ENCODE data around the gene MUC4. TPM values are rescaled to one million over a fixed set of nuclear protein-coding genes. Genes with fewer than 3 reads are reported as not detected.

MUC4 gene
- total and polyA plus RNA-seq, 2 experiments from 2014 or later = 1.3 TPM

DNA sequence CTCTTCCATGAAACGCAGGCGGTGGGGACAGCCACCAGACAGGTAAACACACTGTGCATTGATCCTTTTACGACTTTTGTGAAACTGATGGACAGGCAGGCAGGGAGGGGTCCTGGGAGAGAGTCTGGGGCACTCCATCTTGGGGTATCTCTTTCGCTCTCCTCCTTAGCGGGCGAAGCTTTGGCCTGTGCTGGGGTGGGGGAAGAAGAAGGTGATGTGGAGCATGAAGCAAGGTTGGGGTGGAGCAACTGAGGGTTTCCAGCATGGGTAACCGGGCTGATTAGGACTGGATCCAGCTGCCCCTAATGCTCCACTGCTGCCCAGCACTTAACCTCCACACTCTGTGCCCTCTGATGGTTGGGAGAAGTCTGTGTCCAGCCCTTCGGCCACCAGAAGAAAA, 65.4 kb downstream of the MUC4 start:
- no peak for ATAC-seq
- Histone ChIP-seq H3K4me3 (no peak overlapping the region), H3K9me2 (ENCODE audit: insufficient read depth) (no peaks in the 10 kb centered on the region), H3K27me3 (ENCODE audit: insufficient read depth) (peaks cover 13% of the 10 kb centered on the region), H3K4me1 (ENCODE audit: insufficient read depth) (no peaks in the 10 kb centered on the region), H2AFZ (no peak overlapping the region), H3K4me2 (no peak overlapping the region), H3K79me2 (replicated peaks; ENCODE audit: insufficient read depth) (no peaks in the 10 kb centered on the region), H4K20me1 (replicated peaks; ENCODE audit: insufficient read depth) (no peaks in the 10 kb centered on the region), H3F3A (replicated peaks; ENCODE audit: low read depth) (no peaks in the 10 kb centered on the region), H3K27ac (ENCODE audit: low read depth) (no peak overlapping the region), H3K36me3 (ENCODE audit: insufficient read depth) (no peaks in the 10 kb centered on the region)
- H3K9me3 Mint-ChIP-seq = peaks cover 8% of the 10 kb centered on the region
- peaks cover 22% of the 10 kb centered on the region for H3K27me3 Mint-ChIP-seq (ENCODE audit: insufficient read depth, low read depth, poor library complexity)
- DNase-seq (ENCODE audit: low spot score) = no peak
- TF ChIP-seq EZH2phosphoT487 (IDR thresholded peaks at IDR 0.05; ENCODE audit: unreplicated experiment) = no peak
- TF ChIP-seq JUNB (IDR thresholded peaks at IDR 0.05; ENCODE audit: unreplicated experiment) = no peak
- no peak for TF ChIP-seq ZNF331 (CRISPR knock-in tag; IDR thresholded peaks at IDR 0.05; ENCODE audit: low read depth)
- TF ChIP-seq, protein P1, sequence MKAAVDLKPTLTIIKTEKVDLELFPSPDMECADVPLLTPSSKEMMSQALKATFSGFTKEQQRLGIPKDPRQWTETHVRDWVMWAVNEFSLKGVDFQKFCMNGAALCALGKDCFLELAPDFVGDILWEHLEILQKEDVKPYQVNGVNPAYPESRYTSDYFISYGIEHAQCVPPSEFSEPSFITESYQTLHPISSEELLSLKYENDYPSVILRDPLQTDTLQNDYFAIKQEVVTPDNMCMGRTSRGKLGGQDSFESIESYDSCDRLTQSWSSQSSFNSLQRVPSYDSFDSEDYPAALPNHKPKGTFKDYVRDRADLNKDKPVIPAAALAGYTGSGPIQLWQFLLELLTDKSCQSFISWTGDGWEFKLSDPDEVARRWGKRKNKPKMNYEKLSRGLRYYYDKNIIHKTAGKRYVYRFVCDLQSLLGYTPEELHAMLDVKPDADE (IDR thresholded peaks at IDR 0.05) = no peak
- no peak overlapping the region for H3K4me3 Mint-ChIP-seq
- H3K27ac Mint-ChIP-seq = no peak overlapping the region
- peaks cover 3% of the 10 kb centered on the region; the same call in 2 of the 3 replicates for H3K36me3 Mint-ChIP-seq (ENCODE audit: low read depth)
- H3K4me1 Mint-ChIP-seq = no peaks in the 10 kb centered on the region

DNA sequence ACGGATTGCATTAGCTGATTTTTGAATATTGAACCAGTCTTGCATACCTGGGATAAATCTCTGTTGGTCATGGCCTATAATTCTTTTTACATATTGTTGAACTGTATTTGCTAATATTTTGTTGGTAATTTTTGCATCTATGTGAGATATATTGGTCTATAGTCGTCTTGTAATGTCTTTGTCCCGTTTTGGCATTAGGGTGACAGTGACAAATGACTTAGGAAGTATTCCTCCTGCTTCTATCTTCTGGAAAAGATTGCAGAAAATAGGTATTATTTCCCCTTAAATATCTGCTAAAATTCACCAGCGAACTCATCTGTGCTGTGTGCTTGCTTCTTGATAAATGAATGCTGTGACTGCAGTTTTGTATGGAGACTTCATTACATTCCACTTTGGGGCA, 67.3 kb downstream of the MUC4 start:
- ATAC-seq (no peak), DNase-seq (ENCODE audit: low spot score) (no peak)
- H3K27me3 ChIP-seq (ENCODE audit: insufficient read depth) = peaks cover 13% of the 10 kb centered on the region
- H4K20me1 ChIP-seq (replicated peaks; ENCODE audit: insufficient read depth) = no peaks in the 10 kb centered on the region
- Mint-ChIP-seq H3K4me3 (no peak overlapping the region), H3K36me3 (ENCODE audit: low read depth) (peaks cover 3% of the 10 kb centered on the region; the same call in 2 of the 3 replicates), H3K27me3 (ENCODE audit: insufficient read depth, low read depth, poor library complexity) (peaks cover 23% of the 10 kb centered on the region), H3K4me1 (no peaks in the 10 kb centered on the region), H3K27ac (no peak overlapping the region), H3K9me3 (peaks cover 8% of the 10 kb centered on the region)
- no peaks in the 10 kb centered on the region for H3K79me2 ChIP-seq (replicated peaks; ENCODE audit: insufficient read depth)
- H3K4me2 ChIP-seq = no peak overlapping the region
- no peaks in the 10 kb centered on the region for H3K36me3 ChIP-seq (ENCODE audit: insufficient read depth)
- H3K4me3 ChIP-seq = no peak overlapping the region
- no peaks in the 10 kb centered on the region for H3F3A ChIP-seq (replicated peaks; ENCODE audit: low read depth)
- no peaks in the 10 kb centered on the region for H3K4me1 ChIP-seq (ENCODE audit: insufficient read depth)
- H3K9me2 ChIP-seq (ENCODE audit: insufficient read depth) = no peaks in the 10 kb centered on the region
- no peak overlapping the region for H2AFZ ChIP-seq
- no peak overlapping the region for H3K27ac ChIP-seq (ENCODE audit: low read depth)
- TF ChIP-seq CREB1 (CRISPR knock-in tag; IDR thresholded peaks at IDR 0.05; ENCODE audit: low read depth) = no peak
- TF ChIP-seq STAT1 (IDR thresholded peaks at IDR 0.05; ENCODE audit: unreplicated experiment) = no peak
- TF ChIP-seq, protein P2, sequence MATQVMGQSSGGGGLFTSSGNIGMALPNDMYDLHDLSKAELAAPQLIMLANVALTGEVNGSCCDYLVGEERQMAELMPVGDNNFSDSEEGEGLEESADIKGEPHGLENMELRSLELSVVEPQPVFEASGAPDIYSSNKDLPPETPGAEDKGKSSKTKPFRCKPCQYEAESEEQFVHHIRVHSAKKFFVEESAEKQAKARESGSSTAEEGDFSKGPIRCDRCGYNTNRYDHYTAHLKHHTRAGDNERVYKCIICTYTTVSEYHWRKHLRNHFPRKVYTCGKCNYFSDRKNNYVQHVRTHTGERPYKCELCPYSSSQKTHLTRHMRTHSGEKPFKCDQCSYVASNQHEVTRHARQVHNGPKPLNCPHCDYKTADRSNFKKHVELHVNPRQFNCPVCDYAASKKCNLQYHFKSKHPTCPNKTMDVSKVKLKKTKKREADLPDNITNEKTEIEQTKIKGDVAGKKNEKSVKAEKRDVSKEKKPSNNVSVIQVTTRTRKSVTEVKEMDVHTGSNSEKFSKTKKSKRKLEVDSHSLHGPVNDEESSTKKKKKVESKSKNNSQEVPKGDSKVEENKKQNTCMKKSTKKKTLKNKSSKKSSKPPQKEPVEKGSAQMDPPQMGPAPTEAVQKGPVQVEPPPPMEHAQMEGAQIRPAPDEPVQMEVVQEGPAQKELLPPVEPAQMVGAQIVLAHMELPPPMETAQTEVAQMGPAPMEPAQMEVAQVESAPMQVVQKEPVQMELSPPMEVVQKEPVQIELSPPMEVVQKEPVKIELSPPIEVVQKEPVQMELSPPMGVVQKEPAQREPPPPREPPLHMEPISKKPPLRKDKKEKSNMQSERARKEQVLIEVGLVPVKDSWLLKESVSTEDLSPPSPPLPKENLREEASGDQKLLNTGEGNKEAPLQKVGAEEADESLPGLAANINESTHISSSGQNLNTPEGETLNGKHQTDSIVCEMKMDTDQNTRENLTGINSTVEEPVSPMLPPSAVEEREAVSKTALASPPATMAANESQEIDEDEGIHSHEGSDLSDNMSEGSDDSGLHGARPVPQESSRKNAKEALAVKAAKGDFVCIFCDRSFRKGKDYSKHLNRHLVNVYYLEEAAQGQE (IDR thresholded peaks at IDR 0.05; ENCODE audit: unreplicated experiment) = no peak
- no peak for TF ChIP-seq ZNF114 (CRISPR knock-in tag; IDR thresholded peaks at IDR 0.05)
- TF ChIP-seq, protein P1 (IDR thresholded peaks at IDR 0.05) = no peak
- TF ChIP-seq EZH2 (IDR thresholded peaks at IDR 0.05; ENCODE audit: low read depth, unreplicated experiment) = no peak
- no peak for TF ChIP-seq EZH2phosphoT487 (IDR thresholded peaks at IDR 0.05; ENCODE audit: unreplicated experiment)
- no peak for TF ChIP-seq NANOG (IDR thresholded peaks at IDR 0.05; ENCODE audit: borderline replicate concordance)
- TF ChIP-seq, protein P3, sequence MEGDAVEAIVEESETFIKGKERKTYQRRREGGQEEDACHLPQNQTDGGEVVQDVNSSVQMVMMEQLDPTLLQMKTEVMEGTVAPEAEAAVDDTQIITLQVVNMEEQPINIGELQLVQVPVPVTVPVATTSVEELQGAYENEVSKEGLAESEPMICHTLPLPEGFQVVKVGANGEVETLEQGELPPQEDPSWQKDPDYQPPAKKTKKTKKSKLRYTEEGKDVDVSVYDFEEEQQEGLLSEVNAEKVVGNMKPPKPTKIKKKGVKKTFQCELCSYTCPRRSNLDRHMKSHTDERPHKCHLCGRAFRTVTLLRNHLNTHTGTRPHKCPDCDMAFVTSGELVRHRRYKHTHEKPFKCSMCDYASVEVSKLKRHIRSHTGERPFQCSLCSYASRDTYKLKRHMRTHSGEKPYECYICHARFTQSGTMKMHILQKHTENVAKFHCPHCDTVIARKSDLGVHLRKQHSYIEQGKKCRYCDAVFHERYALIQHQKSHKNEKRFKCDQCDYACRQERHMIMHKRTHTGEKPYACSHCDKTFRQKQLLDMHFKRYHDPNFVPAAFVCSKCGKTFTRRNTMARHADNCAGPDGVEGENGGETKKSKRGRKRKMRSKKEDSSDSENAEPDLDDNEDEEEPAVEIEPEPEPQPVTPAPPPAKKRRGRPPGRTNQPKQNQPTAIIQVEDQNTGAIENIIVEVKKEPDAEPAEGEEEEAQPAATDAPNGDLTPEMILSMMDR (conservative IDR thresholded peaks at IDR 0.05; ENCODE audit: low read depth in 2 of 2) = no peak
- TF ChIP-seq JUNB (IDR thresholded peaks at IDR 0.05; ENCODE audit: unreplicated experiment) = no peak
